GM23338 (cell line): Measurements from ENCODE around the gene SORBS1. TPM values are rescaled to one million over a fixed set of nuclear protein-coding genes. Genes with fewer than 3 reads are reported as not detected.

Experiments
- ATAC-seq: fragments of 200-7000 bp; cut with Tn5 transposase; 3 replicates; pipeline ENCODE4 v1.9.1; 2020
- DNase-seq: peaks from one replicate; pipeline ENCODE4 v3.0.0-alpha.2; 2015; ENCODE audit warnings: low spot score
- H2AFZ ChIP-seq: fragments of 200-600 bp; sonication (generic); 2 replicates; pipeline ENCODE4 v1.8.0; 2016; ENCODE audit warnings: antibody characterized with exemption, mild to moderate bottlenecking, moderate library complexity
- H3F3A ChIP-seq: fragments of 200-600 bp; sonication (generic); replicated peaks from 2 replicates; pipeline ENCODE4 v1.8.0; 2017; ENCODE audit warnings: antibody characterized with exemption, mixed run types, low read depth
- H3K27ac ChIP-seq: fragments of 200-600 bp; sonication (generic); 2 replicates; pipeline ENCODE4 v1.6.1; 2016; ENCODE audit warnings: low read depth
- H3K27me3 ChIP-seq: fragments of 200-600 bp; sonication (generic); 2 replicates; pipeline ENCODE4 v1.8.0; 2016; ENCODE audit warnings: mild to moderate bottlenecking, mixed run types, moderate library complexity; ENCODE audit not compliant: insufficient read depth
- H3K36me3 ChIP-seq: fragments of 200-600 bp; sonication (generic); 2 replicates; pipeline ENCODE4 v1.8.0; 2016; ENCODE audit warnings: mild to moderate bottlenecking; ENCODE audit not compliant: insufficient read depth
- H3K4me1 ChIP-seq: fragments of 200-600 bp; sonication (generic); 2 replicates; pipeline ENCODE4 v1.8.0; 2016; ENCODE audit warnings: mild to moderate bottlenecking, moderate library complexity; ENCODE audit not compliant: insufficient read depth
- H3K4me2 ChIP-seq: fragments of 200-600 bp; sonication (generic); 2 replicates; pipeline ENCODE4 v1.7.1; 2017; ENCODE audit warnings: mixed run types
- H3K4me3 ChIP-seq: fragments of 200-600 bp; sonication (generic); 2 replicates; pipeline ENCODE4 v1.6.1; 2016; ENCODE audit warnings: mixed run types
- H3K79me2 ChIP-seq: fragments of 200-600 bp; sonication (generic); replicated peaks from 2 replicates; pipeline ENCODE4 v1.8.0; 2017; ENCODE audit warnings: mild to moderate bottlenecking; ENCODE audit not compliant: insufficient read depth
- H3K9me2 ChIP-seq: fragments of 200-600 bp; sonication (generic); 2 replicates; pipeline ENCODE4 v1.8.0; 2017; ENCODE audit not compliant: insufficient read depth
- H4K20me1 ChIP-seq: fragments of 200-600 bp; sonication (generic); replicated peaks from 2 replicates; pipeline ENCODE4 v1.8.0; 2017; ENCODE audit warnings: mild to moderate bottlenecking; ENCODE audit not compliant: insufficient read depth
- H3K27ac Mint-ChIP-seq: 2 replicates; pipeline ENCODE4 v1.8.0; 2020; ENCODE audit warnings: inconsistent platforms, mild to moderate bottlenecking, moderate library complexity, mixed read lengths
- H3K27me3 Mint-ChIP-seq: 3 replicates; pipeline ENCODE4 v1.8.0; 2022; ENCODE audit warnings: low read depth, mild to moderate bottlenecking, moderate library complexity, mixed read lengths, inconsistent platforms; ENCODE audit not compliant: insufficient read depth, poor library complexity
- H3K36me3 Mint-ChIP-seq: 3 replicates; pipeline ENCODE4 v1.8.0; 2021; ENCODE audit warnings: low read depth, mild to moderate bottlenecking, inconsistent platforms, moderate library complexity, mixed read lengths
- H3K4me1 Mint-ChIP-seq: 3 replicates; pipeline ENCODE4 v1.8.0; 2020; ENCODE audit warnings: mild to moderate bottlenecking, inconsistent platforms, mixed read lengths
- H3K4me3 Mint-ChIP-seq: 3 replicates; pipeline ENCODE4 v1.8.0; 2021; ENCODE audit warnings: moderate library complexity, mild to moderate bottlenecking, inconsistent platforms, mixed read lengths
- H3K9me3 Mint-ChIP-seq: 3 replicates; pipeline ENCODE4 v1.8.0; 2020; ENCODE audit warnings: moderate library complexity, mild to moderate bottlenecking, inconsistent platforms, mixed read lengths
- CREB1 ChIP-seq: fragments of 250-450 bp; sonication (Bioruptor Pico); IDR thresholded peaks from 2 replicates; pipeline ENCODE4 v1.5.0; 2020; ENCODE audit warnings: low read depth, mild to moderate bottlenecking, moderate library complexity
- CTCF ChIP-seq, 2 experiments: fragments of 200-600 bp in 1 of 2; sonication (generic) in 1 of 2; conservative IDR thresholded peaks; 2 replicates each; pipeline versions ENCODE4 v1.5.1 to v1.6.1; 2016 to 2017; ENCODE audit warnings: antibody characterized with exemption in 2 of 2, low read depth in 2 of 2, mild to moderate bottlenecking in 2 of 2, moderate library complexity in 1 of 2
- ETS1 ChIP-seq: IDR thresholded peaks from 2 replicates; pipeline ENCODE4 v1.6.1; 2016; ENCODE audit warnings: antibody characterized with exemption
- EZH2 ChIP-seq: fragments of 200-600 bp; sonication (generic); IDR thresholded peaks from one replicate; pipeline ENCODE4 v1.8.0; 2017; ENCODE audit warnings: antibody characterized with exemption, mild to moderate bottlenecking, low read depth; ENCODE audit not compliant: unreplicated experiment
- EZH2phosphoT487 ChIP-seq: fragments of 200-600 bp; sonication (generic); IDR thresholded peaks from one replicate; pipeline ENCODE4 v1.8.1; 2018; ENCODE audit warnings: antibody characterized with exemption; ENCODE audit not compliant: unreplicated experiment
- JUNB ChIP-seq: IDR thresholded peaks from one replicate; pipeline ENCODE4 v1.6.1; 2016; ENCODE audit warnings: antibody characterized with exemption; ENCODE audit not compliant: unreplicated experiment
- NANOG ChIP-seq: IDR thresholded peaks from 2 replicates; pipeline ENCODE4 v1.6.1; 2016; ENCODE audit warnings: antibody characterized with exemption, borderline replicate concordance
- POLR2AphosphoS5 ChIP-seq: IDR thresholded peaks from 2 replicates; pipeline ENCODE4 v1.6.1; 2016; ENCODE audit warnings: antibody characterized with exemption, low read depth
- REST ChIP-seq: IDR thresholded peaks from one replicate; pipeline ENCODE4 v1.6.1; 2018; ENCODE audit warnings: antibody characterized with exemption; ENCODE audit not compliant: unreplicated experiment
- STAT1 ChIP-seq: IDR thresholded peaks from one replicate; pipeline ENCODE4 v1.6.1; 2016; ENCODE audit warnings: antibody characterized with exemption; ENCODE audit not compliant: unreplicated experiment
- ZNF114 ChIP-seq: fragments of 250-450 bp; sonication (Bioruptor Pico); IDR thresholded peaks from 2 replicates; pipeline ENCODE4 v1.5.0; 2020; ENCODE audit warnings: mild to moderate bottlenecking, moderate library complexity
- ZNF331 ChIP-seq: fragments of 250-450 bp; sonication (Bioruptor Pico); IDR thresholded peaks from 2 replicates; pipeline ENCODE4 v1.5.0; 2020; ENCODE audit warnings: low read depth, mild to moderate bottlenecking, moderate library complexity
- ZNF462 ChIP-seq: fragments of 250-450 bp; sonication (Bioruptor Pico); IDR thresholded peaks from 2 replicates; pipeline ENCODE4 v1.5.0; 2020; ENCODE audit warnings: mild to moderate bottlenecking, moderate library complexity
- polyA plus RNA-seq: library from polyadenylated mRNA; unstranded; fragments of >200 nt; fragmentation: Nextera tagmentation; extraction: Ambion mirVana; gene quantifications from 2 replicates; pipeline ENCODE4 v1.2.1, GENCODE V29; 2016
- total RNA-seq: library from RNA; depleted of rRNA; stranded (reverse); fragments of >200 nt; shearing (Covaris generic); gene quantifications from 2 replicates; pipeline ENCODE4 v1.2.3, GENCODE V29; 2014

Gene SORBS1
- total and polyA plus RNA-seq, 2 experiments from 2014 or later: 47.7 to 51.5 TPM

GRCh38 chr10:95327367-95327766 lies 233.8 kb downstream of the SORBS1 start:
- Histone ChIP-seq H4K20me1 (no peaks in the 10 kb centered on the region), H3K27ac (no peak overlapping the region), H3K79me2 (no peaks in the 10 kb centered on the region), H3K36me3 (no peaks in the 10 kb centered on the region), H3K4me3 (no peak overlapping the region), H3K4me2 (no peak overlapping the region), H3K4me1 (no peaks in the 10 kb centered on the region), H2AFZ (no peak overlapping the region), H3F3A (no peaks in the 10 kb centered on the region), H3K27me3 (no peaks in the 10 kb centered on the region), H3K9me2 (no peaks in the 10 kb centered on the region)
- no peaks in the 10 kb centered on the region for H3K27me3 Mint-ChIP-seq
- no peaks in the 10 kb centered on the region for H3K36me3 Mint-ChIP-seq
- DNase-seq (no peak), ATAC-seq (no peak)
- TF ChIP-seq EZH2 (no peak), JUNB (no peak), CREB1 (no peak), EZH2phosphoT487 (no peak), REST (no peak), POLR2AphosphoS5 (no peak), STAT1 (no peak), ZNF114 (CRISPR knock-in tag) (no peak), CTCF (conservative IDR thresholded peaks at IDR 0.05; ENCODE audit: low read depth in 2 of 2) (no peak), NANOG (no peak), ZNF462 (CRISPR knock-in tag) (no peak), ETS1 (no peak), ZNF331 (CRISPR knock-in tag) (no peak)
- H3K4me3 Mint-ChIP-seq: no peak overlapping the region
- no peak overlapping the region for H3K27ac Mint-ChIP-seq
- 0 out of 3 replicates have a peak, but pooled peaks cover 2% of the 10 kb centered on the region for H3K4me1 Mint-ChIP-seq
- no peaks in the 10 kb centered on the region for H3K9me3 Mint-ChIP-seq
